HepG2 (cell line): ENCODE results near the gene MYO18A.

Source experiments
- CTCF ChIP-seq: sonication (generic); formaldehyde crosslinking; IDR thresholded peaks from 2 replicates; pipeline ENCODE4 v1.5.0; 2020; ENCODE audit warnings: mild to moderate bottlenecking, missing genetic modification reagents, moderate library complexity
- ELF3 ChIP-seq: IDR thresholded peaks from 2 replicates; pipeline ENCODE4 v1.6.1; 2016; ENCODE audit warnings: missing genetic modification reagents, missing compliant biosample characterization
- EP300 ChIP-seq, 3 experiments: sonication (generic) in 1 of 3; formaldehyde crosslinking in 1 of 3; IDR thresholded peaks; 2 replicates each; pipeline versions ENCODE4 v1.5.1 to v1.6.1; 2011 to 2020; ENCODE audit warnings: low read depth in 2 of 3, low read length in 2 of 3, borderline replicate concordance in 1 of 3, improper control_type of control experiment in 1 of 3, mild to moderate bottlenecking in 1 of 3, missing genetic modification reagents in 1 of 3, moderate library complexity in 1 of 3
- GABPB1 ChIP-seq: IDR thresholded peaks from 2 replicates; pipeline ENCODE4 v1.6.1; 2016; ENCODE audit warnings: mild to moderate bottlenecking, missing genetic modification reagents, moderate library complexity, missing compliant biosample characterization
- MAX ChIP-seq: IDR thresholded peaks from 2 replicates; pipeline ENCODE4 v1.6.1; 2012; ENCODE audit warnings: inconsistent platforms
- PBX3 ChIP-seq: sonication (generic); formaldehyde crosslinking; IDR thresholded peaks from 2 replicates; pipeline ENCODE4 v1.8.1; 2023; ENCODE audit warnings: missing genetic modification reagents, inconsistent platforms, borderline replicate concordance
- POLR2A ChIP-seq, 2 experiments: IDR thresholded peaks; 2 replicates each; pipeline ENCODE4 v1.6.1; 2011; ENCODE audit warnings: low read depth in 2 of 2, low read length in 2 of 2, mild to moderate bottlenecking in 1 of 2, moderate library complexity in 1 of 2; ENCODE audit not compliant: insufficient read depth in 1 of 2
- TARDBP ChIP-seq: sonication (generic); formaldehyde crosslinking; IDR thresholded peaks from 2 replicates; pipeline ENCODE4 v1.8.0; 2022; ENCODE audit warnings: mild to moderate bottlenecking, missing genetic modification reagents
- ZBTB4 ChIP-seq: sonication (generic); formaldehyde crosslinking; IDR thresholded peaks from 2 replicates; pipeline ENCODE4 v1.4.0; 2020; ENCODE audit warnings: missing genetic modification reagents, mild to moderate bottlenecking, borderline replicate concordance
- ZBTB40 ChIP-seq, 2 experiments: fragments of 450-650 bp in 1 of 2; sonication (generic) in 1 of 2; formaldehyde crosslinking in 1 of 2; IDR thresholded peaks; 2 replicates each; pipeline versions ENCODE4 v1.6.1 to v1.8.0; 2016 to 2022; ENCODE audit warnings: antibody characterized with exemption in 1 of 2, mild to moderate bottlenecking in 1 of 2, missing genetic modification reagents in 1 of 2

GRCh38 chr17:29078183-29079045, 101.8 kb downstream of the MYO18A start:
- TF ChIP-seq TARDBP (no peak), CTCF (CRISPR knock-in tag) (no peak), MAX (no peak), EP300 (IDR thresholded peaks at IDR 0.05; ENCODE audit: low read depth in 2 of 2, low read length in 2 of 2) (no peak), EP300 (CRISPR knock-in tag; IDR thresholded peaks at IDR 0.05; ENCODE audit: borderline replicate concordance) (no peak), POLR2A (IDR thresholded peaks at IDR 0.05; ENCODE audit: insufficient read depth in 1 of 2, low read depth in 2 of 2, low read length in 2 of 2) (no peak), ZBTB40 (IDR thresholded peaks at IDR 0.05) (no peak), ZBTB40 (CRISPR knock-in tag; IDR thresholded peaks at IDR 0.05) (no peak), ELF3 (CRISPR knock-in tag) (no peak), ZBTB4 (CRISPR knock-in tag) (no peak), PBX3 (CRISPR knock-in tag) (no peak), GABPB1 (CRISPR knock-in tag) (no peak)
